ENCODE data around the gene TSC2.

TSC2 gene

GRCh38 chr16:2042986-2043666, 4.7 kb upstream of the TSC2 start:
- no peak for DNase-seq (ENCODE audit: low read depth in 2 of 2)

- no peak for DNase-seq (ENCODE audit: low read depth in 2 of 2)
Measured at GRCh38 chr16:2043667-2044451, 3.9 kb upstream of the TSC2 start.

GRCh38 chr16:2044541-2044940, 3.2 kb upstream of the TSC2 start:
- DNase-seq (ENCODE audit: low read depth in 2 of 2) = no peak

- no peak for DNase-seq (ENCODE audit: low read depth in 2 of 2)
Measured at GRCh38 chr16:2045965-2046892, 1.6 kb upstream of the TSC2 start.

- DNase-seq (ENCODE audit: low read depth in 2 of 2) = no peak
Measured at GRCh38 chr16:2046893-2047329, 874 bp upstream of the TSC2 start.

GRCh38 chr16:2048116-2048543, 345 bp downstream of the TSC2 start:
- no peak for DNase-seq (ENCODE audit: low read depth in 2 of 2)

GRCh38 chr16:2053211-2053610, 5.4 kb downstream of the TSC2 start:
- DNase-seq (ENCODE audit: low read depth in 2 of 2) = no peak

GRCh38 chr16:2053897-2054296, 6.1 kb downstream of the TSC2 start:
- no peak for DNase-seq (ENCODE audit: low read depth in 2 of 2)

- DNase-seq (ENCODE audit: low read depth in 2 of 2) = no peak
Measured at GRCh38 chr16:2054543-2055245, 6.9 kb downstream of the TSC2 start.

GRCh38 chr16:2056077-2056476, 8.3 kb downstream of the TSC2 start:
- no peak for DNase-seq (ENCODE audit: low read depth in 2 of 2)

GRCh38 chr16:2056681-2057407, 9.1 kb downstream of the TSC2 start:
- DNase-seq (ENCODE audit: low read depth in 2 of 2) = no peak

GRCh38 chr16:2057438-2057837, 9.7 kb downstream of the TSC2 start:
- DNase-seq (ENCODE audit: low read depth in 2 of 2) = no peak

- no peak for DNase-seq (ENCODE audit: low read depth in 2 of 2)
Measured at GRCh38 chr16:2058420-2058819, 10.6 kb downstream of the TSC2 start.

GRCh38 chr16:2058872-2059271, 11.1 kb downstream of the TSC2 start:
- DNase-seq (ENCODE audit: low read depth in 2 of 2) = no peak

GRCh38 chr16:2060346-2060745, 12.6 kb downstream of the TSC2 start:
- no peak for DNase-seq (ENCODE audit: low read depth in 2 of 2)

GRCh38 chr16:2061023-2061422, 13.2 kb downstream of the TSC2 start:
- no peak for DNase-seq (ENCODE audit: low read depth in 2 of 2)

GRCh38 chr16:2061526-2061925, 13.7 kb downstream of the TSC2 start:
- no peak for DNase-seq (ENCODE audit: low read depth in 2 of 2)

GRCh38 chr16:2062801-2063200, 15.0 kb downstream of the TSC2 start:
- DNase-seq (ENCODE audit: low read depth in 2 of 2) = no peak

GRCh38 chr16:2063861-2064260, 16.1 kb downstream of the TSC2 start:
- no peak for DNase-seq (ENCODE audit: low read depth in 2 of 2)

GRCh38 chr16:2064368-2064945, 16.7 kb downstream of the TSC2 start:
- no peak for DNase-seq (ENCODE audit: low read depth in 2 of 2)

- no peak for DNase-seq (ENCODE audit: low read depth in 2 of 2)
Measured at GRCh38 chr16:2066139-2066538, 18.4 kb downstream of the TSC2 start.

All from stimulated activated CD4-positive, alpha-beta T cell treated with anti-CD3 and anti-CD28 coated beads, Interleukin-4, amount 100 ng/mL, for 48 hours (primary cell).